GM23338 (cell line): ENCODE data around the gene PCGF3. TPM values are rescaled to one million over a fixed set of nuclear protein-coding genes. Genes with fewer than 3 reads are reported as not detected.

Experiments used
- ATAC-seq: fragments of 200-7000 bp; cut with Tn5 transposase; 3 replicates; pipeline ENCODE4 v1.9.1; 2020
- DNase-seq: peaks from one replicate; pipeline ENCODE4 v3.0.0-alpha.2; 2015; ENCODE audit warnings: low spot score
- H2AFZ ChIP-seq: fragments of 200-600 bp; sonication (generic); 2 replicates; pipeline ENCODE4 v1.8.0; 2016; ENCODE audit warnings: antibody characterized with exemption, mild to moderate bottlenecking, moderate library complexity
- H3F3A ChIP-seq: fragments of 200-600 bp; sonication (generic); replicated peaks from 2 replicates; pipeline ENCODE4 v1.8.0; 2017; ENCODE audit warnings: antibody characterized with exemption, mixed run types, low read depth
- H3K27ac ChIP-seq: fragments of 200-600 bp; sonication (generic); 2 replicates; pipeline ENCODE4 v1.6.1; 2016; ENCODE audit warnings: low read depth
- H3K27me3 ChIP-seq: fragments of 200-600 bp; sonication (generic); 2 replicates; pipeline ENCODE4 v1.8.0; 2016; ENCODE audit warnings: mild to moderate bottlenecking, mixed run types, moderate library complexity; ENCODE audit not compliant: insufficient read depth
- H3K36me3 ChIP-seq: fragments of 200-600 bp; sonication (generic); 2 replicates; pipeline ENCODE4 v1.8.0; 2016; ENCODE audit warnings: mild to moderate bottlenecking; ENCODE audit not compliant: insufficient read depth
- H3K4me1 ChIP-seq: fragments of 200-600 bp; sonication (generic); 2 replicates; pipeline ENCODE4 v1.8.0; 2016; ENCODE audit warnings: mild to moderate bottlenecking, moderate library complexity; ENCODE audit not compliant: insufficient read depth
- H3K4me2 ChIP-seq: fragments of 200-600 bp; sonication (generic); 2 replicates; pipeline ENCODE4 v1.7.1; 2017; ENCODE audit warnings: mixed run types
- H3K4me3 ChIP-seq: fragments of 200-600 bp; sonication (generic); 2 replicates; pipeline ENCODE4 v1.6.1; 2016; ENCODE audit warnings: mixed run types
- H3K79me2 ChIP-seq: fragments of 200-600 bp; sonication (generic); replicated peaks from 2 replicates; pipeline ENCODE4 v1.8.0; 2017; ENCODE audit warnings: mild to moderate bottlenecking; ENCODE audit not compliant: insufficient read depth
- H3K9me2 ChIP-seq: fragments of 200-600 bp; sonication (generic); 2 replicates; pipeline ENCODE4 v1.8.0; 2017; ENCODE audit not compliant: insufficient read depth
- H4K20me1 ChIP-seq: fragments of 200-600 bp; sonication (generic); replicated peaks from 2 replicates; pipeline ENCODE4 v1.8.0; 2017; ENCODE audit warnings: mild to moderate bottlenecking; ENCODE audit not compliant: insufficient read depth
- H3K27ac Mint-ChIP-seq: 2 replicates; pipeline ENCODE4 v1.8.0; 2020; ENCODE audit warnings: inconsistent platforms, mild to moderate bottlenecking, moderate library complexity, mixed read lengths
- H3K27me3 Mint-ChIP-seq: 3 replicates; pipeline ENCODE4 v1.8.0; 2022; ENCODE audit warnings: low read depth, mild to moderate bottlenecking, moderate library complexity, mixed read lengths, inconsistent platforms; ENCODE audit not compliant: insufficient read depth, poor library complexity
- H3K36me3 Mint-ChIP-seq: 3 replicates; pipeline ENCODE4 v1.8.0; 2021; ENCODE audit warnings: low read depth, mild to moderate bottlenecking, inconsistent platforms, moderate library complexity, mixed read lengths
- H3K4me1 Mint-ChIP-seq: 3 replicates; pipeline ENCODE4 v1.8.0; 2020; ENCODE audit warnings: mild to moderate bottlenecking, inconsistent platforms, mixed read lengths
- H3K4me3 Mint-ChIP-seq: 3 replicates; pipeline ENCODE4 v1.8.0; 2021; ENCODE audit warnings: moderate library complexity, mild to moderate bottlenecking, inconsistent platforms, mixed read lengths
- H3K9me3 Mint-ChIP-seq: 3 replicates; pipeline ENCODE4 v1.8.0; 2020; ENCODE audit warnings: moderate library complexity, mild to moderate bottlenecking, inconsistent platforms, mixed read lengths
- CREB1 ChIP-seq: fragments of 250-450 bp; sonication (Bioruptor Pico); IDR thresholded peaks from 2 replicates; pipeline ENCODE4 v1.5.0; 2020; ENCODE audit warnings: low read depth, mild to moderate bottlenecking, moderate library complexity
- EZH2 ChIP-seq: fragments of 200-600 bp; sonication (generic); IDR thresholded peaks from one replicate; pipeline ENCODE4 v1.8.0; 2017; ENCODE audit warnings: antibody characterized with exemption, mild to moderate bottlenecking, low read depth; ENCODE audit not compliant: unreplicated experiment
- EZH2phosphoT487 ChIP-seq: fragments of 200-600 bp; sonication (generic); IDR thresholded peaks from one replicate; pipeline ENCODE4 v1.8.1; 2018; ENCODE audit warnings: antibody characterized with exemption; ENCODE audit not compliant: unreplicated experiment
- JUNB ChIP-seq: IDR thresholded peaks from one replicate; pipeline ENCODE4 v1.6.1; 2016; ENCODE audit warnings: antibody characterized with exemption; ENCODE audit not compliant: unreplicated experiment
- NANOG ChIP-seq: IDR thresholded peaks from 2 replicates; pipeline ENCODE4 v1.6.1; 2016; ENCODE audit warnings: antibody characterized with exemption, borderline replicate concordance
- POLR2AphosphoS5 ChIP-seq: IDR thresholded peaks from 2 replicates; pipeline ENCODE4 v1.6.1; 2016; ENCODE audit warnings: antibody characterized with exemption, low read depth
- REST ChIP-seq: IDR thresholded peaks from one replicate; pipeline ENCODE4 v1.6.1; 2018; ENCODE audit warnings: antibody characterized with exemption; ENCODE audit not compliant: unreplicated experiment
- STAT1 ChIP-seq: IDR thresholded peaks from one replicate; pipeline ENCODE4 v1.6.1; 2016; ENCODE audit warnings: antibody characterized with exemption; ENCODE audit not compliant: unreplicated experiment
- polyA plus RNA-seq: library from polyadenylated mRNA; unstranded; fragments of >200 nt; fragmentation: Nextera tagmentation; extraction: Ambion mirVana; gene quantifications from 2 replicates; pipeline ENCODE4 v1.2.1, GENCODE V29; 2016
- total RNA-seq: library from RNA; depleted of rRNA; stranded (reverse); fragments of >200 nt; shearing (Covaris generic); gene quantifications from 2 replicates; pipeline ENCODE4 v1.2.3, GENCODE V29; 2014
- TF ChIP-seq, protein P1 (sequence below), 2 experiments: fragments of 200-600 bp in 1 of 2; sonication (generic) in 1 of 2; conservative IDR thresholded peaks; 2 replicates each; pipeline versions ENCODE4 v1.5.1 to v1.6.1; 2016 to 2017; ENCODE audit warnings: antibody characterized with exemption in 2 of 2, low read depth in 2 of 2, mild to moderate bottlenecking in 2 of 2, moderate library complexity in 1 of 2
- TF ChIP-seq, protein P2 (sequence below): IDR thresholded peaks from 2 replicates; pipeline ENCODE4 v1.6.1; 2016; ENCODE audit warnings: antibody characterized with exemption

Gene PCGF3
- total and polyA plus RNA-seq, 2 experiments from 2014 or later = 33.1 to 49.0 TPM

GRCh38 chr4:794900-795725, 89.5 kb downstream of the PCGF3 start:
- peaks cover 26% of the 10 kb centered on the region for H3K4me1 Mint-ChIP-seq
- H3K27me3 ChIP-seq = peaks cover 47% of the 10 kb centered on the region
- H3K4me1 ChIP-seq = peaks cover 26% of the 10 kb centered on the region
- DNase-seq = peak; percentile 62
- H3K79me2 ChIP-seq = no peaks in the 10 kb centered on the region
- no peak overlapping the region for H3K27ac Mint-ChIP-seq
- H3K9me3 Mint-ChIP-seq = no peaks in the 10 kb centered on the region
- no peaks in the 10 kb centered on the region for H3K36me3 ChIP-seq
- H3K27me3 Mint-ChIP-seq = peaks cover 59% of the 10 kb centered on the region
- TF ChIP-seq, protein P1, sequence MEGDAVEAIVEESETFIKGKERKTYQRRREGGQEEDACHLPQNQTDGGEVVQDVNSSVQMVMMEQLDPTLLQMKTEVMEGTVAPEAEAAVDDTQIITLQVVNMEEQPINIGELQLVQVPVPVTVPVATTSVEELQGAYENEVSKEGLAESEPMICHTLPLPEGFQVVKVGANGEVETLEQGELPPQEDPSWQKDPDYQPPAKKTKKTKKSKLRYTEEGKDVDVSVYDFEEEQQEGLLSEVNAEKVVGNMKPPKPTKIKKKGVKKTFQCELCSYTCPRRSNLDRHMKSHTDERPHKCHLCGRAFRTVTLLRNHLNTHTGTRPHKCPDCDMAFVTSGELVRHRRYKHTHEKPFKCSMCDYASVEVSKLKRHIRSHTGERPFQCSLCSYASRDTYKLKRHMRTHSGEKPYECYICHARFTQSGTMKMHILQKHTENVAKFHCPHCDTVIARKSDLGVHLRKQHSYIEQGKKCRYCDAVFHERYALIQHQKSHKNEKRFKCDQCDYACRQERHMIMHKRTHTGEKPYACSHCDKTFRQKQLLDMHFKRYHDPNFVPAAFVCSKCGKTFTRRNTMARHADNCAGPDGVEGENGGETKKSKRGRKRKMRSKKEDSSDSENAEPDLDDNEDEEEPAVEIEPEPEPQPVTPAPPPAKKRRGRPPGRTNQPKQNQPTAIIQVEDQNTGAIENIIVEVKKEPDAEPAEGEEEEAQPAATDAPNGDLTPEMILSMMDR (conservative IDR thresholded peaks at IDR 0.05; ENCODE audit: low read depth in 2 of 2) = peak in 1 of 2 experiments; percentile 28; a peak in 2 of 4 replicates
- TF ChIP-seq POLR2AphosphoS5 = no peak
- 0 out of 2 replicates have a peak, but pooled peaks cover 9% of the 10 kb centered on the region for H3F3A ChIP-seq
- H3K4me3 Mint-ChIP-seq = peak overlapping the region; percentile 61
- H3K4me3 ChIP-seq = peak overlapping the region; percentile 62
- peak; percentile 10 for ATAC-seq
- no peaks in the 10 kb centered on the region for H3K9me2 ChIP-seq
- H3K36me3 Mint-ChIP-seq = no peaks in the 10 kb centered on the region; the same call in 2 of the 3 replicates
- H2AFZ ChIP-seq = peak overlapping the region; percentile 91
- H4K20me1 ChIP-seq = no peaks in the 10 kb centered on the region
- H3K4me2 ChIP-seq = peak overlapping the region; percentile 82
- no peak overlapping the region for H3K27ac ChIP-seq

DNA sequence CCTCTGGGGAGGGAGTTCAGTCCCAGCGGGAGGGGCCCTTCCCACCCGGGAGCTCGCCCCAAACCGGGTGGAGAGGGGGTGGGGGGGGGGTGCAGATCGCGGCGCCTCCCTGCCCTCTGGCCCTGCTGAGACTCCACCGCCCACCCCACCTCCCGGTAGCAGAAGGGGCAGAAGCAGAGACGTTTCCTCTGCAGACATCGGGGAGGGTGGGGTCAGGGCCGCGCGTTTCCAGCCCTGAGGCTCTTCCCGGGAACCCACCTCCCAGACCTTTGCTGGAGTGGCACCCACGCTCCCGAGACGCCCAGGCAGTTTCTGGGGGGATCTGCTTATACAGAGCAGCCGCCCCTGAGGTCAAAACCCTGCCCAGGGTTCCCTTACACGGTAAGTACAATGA, 90.1 kb downstream of the PCGF3 start:
- Histone ChIP-seq H3K27ac (no peak overlapping the region), H3K36me3 (no peaks in the 10 kb centered on the region), H2AFZ (peak overlapping the region; percentile 91), H3F3A (0 out of 2 replicates have a peak, but pooled peaks cover 9% of the 10 kb centered on the region), H4K20me1 (no peaks in the 10 kb centered on the region), H3K9me2 (no peaks in the 10 kb centered on the region), H3K4me3 (peak overlapping the region; percentile 62), H3K27me3 (peaks cover 47% of the 10 kb centered on the region), H3K4me2 (peak overlapping the region; percentile 82), H3K4me1 (peaks cover 26% of the 10 kb centered on the region), H3K79me2 (no peaks in the 10 kb centered on the region)
- Mint-ChIP-seq H3K27ac (no peak overlapping the region), H3K9me3 (no peaks in the 10 kb centered on the region), H3K4me1 (peaks cover 26% of the 10 kb centered on the region), H3K27me3 (peaks cover 55% of the 10 kb centered on the region), H3K36me3 (no peaks in the 10 kb centered on the region; the same call in 2 of the 3 replicates), H3K4me3 (peak overlapping the region; percentile 53; the same call in 2 of the 3 replicates)
- ATAC-seq (no peak), DNase-seq (no peak)
- TF ChIP-seq JUNB (no peak), EZH2 (no peak), REST (no peak), CREB1 (no peak), EZH2phosphoT487 (no peak), NANOG (no peak), STAT1 (no peak), POLR2AphosphoS5 (no peak)
- TF ChIP-seq, protein P1 (conservative IDR thresholded peaks at IDR 0.05; ENCODE audit: low read depth in 2 of 2) = no peak
- TF ChIP-seq, protein P2, sequence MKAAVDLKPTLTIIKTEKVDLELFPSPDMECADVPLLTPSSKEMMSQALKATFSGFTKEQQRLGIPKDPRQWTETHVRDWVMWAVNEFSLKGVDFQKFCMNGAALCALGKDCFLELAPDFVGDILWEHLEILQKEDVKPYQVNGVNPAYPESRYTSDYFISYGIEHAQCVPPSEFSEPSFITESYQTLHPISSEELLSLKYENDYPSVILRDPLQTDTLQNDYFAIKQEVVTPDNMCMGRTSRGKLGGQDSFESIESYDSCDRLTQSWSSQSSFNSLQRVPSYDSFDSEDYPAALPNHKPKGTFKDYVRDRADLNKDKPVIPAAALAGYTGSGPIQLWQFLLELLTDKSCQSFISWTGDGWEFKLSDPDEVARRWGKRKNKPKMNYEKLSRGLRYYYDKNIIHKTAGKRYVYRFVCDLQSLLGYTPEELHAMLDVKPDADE = no peak
